C4-2B (cell line): ENCODE data around the gene ARHGEF12.

Source experiments
- ZFX ChIP-seq: fragments of 450-650 bp; IDR thresholded peaks from 2 replicates; pipeline ENCODE4 v1.6.1; 2017
- TF ChIP-seq, protein P1 (sequence below): fragments of 450-650 bp; conservative IDR thresholded peaks from 2 replicates; pipeline ENCODE4 v1.5.1; 2017; ENCODE audit warnings: mild to moderate bottlenecking

DNA sequence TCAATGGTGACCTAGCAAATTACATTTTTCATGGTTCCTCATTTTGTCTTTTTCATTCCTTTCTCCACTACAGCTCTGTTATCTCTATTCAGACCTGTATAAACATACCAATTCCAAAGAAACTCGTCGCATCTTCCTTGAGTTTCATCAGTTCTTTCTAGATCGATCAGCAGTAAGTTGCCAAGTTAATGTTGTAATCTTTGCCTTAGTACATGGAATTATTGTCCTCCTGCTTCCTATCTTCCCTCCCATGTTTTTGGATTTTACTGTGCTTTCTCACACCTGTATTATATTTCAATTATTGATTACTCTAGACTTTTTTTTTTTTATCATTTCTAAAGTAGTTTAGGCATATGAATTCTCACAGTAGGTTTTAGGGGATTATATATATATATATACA is 105.8 kb downstream of the ARHGEF12 start:
- TF ChIP-seq, protein P1, sequence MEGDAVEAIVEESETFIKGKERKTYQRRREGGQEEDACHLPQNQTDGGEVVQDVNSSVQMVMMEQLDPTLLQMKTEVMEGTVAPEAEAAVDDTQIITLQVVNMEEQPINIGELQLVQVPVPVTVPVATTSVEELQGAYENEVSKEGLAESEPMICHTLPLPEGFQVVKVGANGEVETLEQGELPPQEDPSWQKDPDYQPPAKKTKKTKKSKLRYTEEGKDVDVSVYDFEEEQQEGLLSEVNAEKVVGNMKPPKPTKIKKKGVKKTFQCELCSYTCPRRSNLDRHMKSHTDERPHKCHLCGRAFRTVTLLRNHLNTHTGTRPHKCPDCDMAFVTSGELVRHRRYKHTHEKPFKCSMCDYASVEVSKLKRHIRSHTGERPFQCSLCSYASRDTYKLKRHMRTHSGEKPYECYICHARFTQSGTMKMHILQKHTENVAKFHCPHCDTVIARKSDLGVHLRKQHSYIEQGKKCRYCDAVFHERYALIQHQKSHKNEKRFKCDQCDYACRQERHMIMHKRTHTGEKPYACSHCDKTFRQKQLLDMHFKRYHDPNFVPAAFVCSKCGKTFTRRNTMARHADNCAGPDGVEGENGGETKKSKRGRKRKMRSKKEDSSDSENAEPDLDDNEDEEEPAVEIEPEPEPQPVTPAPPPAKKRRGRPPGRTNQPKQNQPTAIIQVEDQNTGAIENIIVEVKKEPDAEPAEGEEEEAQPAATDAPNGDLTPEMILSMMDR, result no peak
- no peak for TF ChIP-seq ZFX
